Measurements from ENCODE around the gene COL9A3. TPM values are rescaled to one million over a fixed set of nuclear protein-coding genes. Genes with fewer than 3 reads are reported as not detected.

COL9A3 gene
- polyA plus RNA-seq, 1 donor from 2014 or later: 3.1 TPM

DNA sequence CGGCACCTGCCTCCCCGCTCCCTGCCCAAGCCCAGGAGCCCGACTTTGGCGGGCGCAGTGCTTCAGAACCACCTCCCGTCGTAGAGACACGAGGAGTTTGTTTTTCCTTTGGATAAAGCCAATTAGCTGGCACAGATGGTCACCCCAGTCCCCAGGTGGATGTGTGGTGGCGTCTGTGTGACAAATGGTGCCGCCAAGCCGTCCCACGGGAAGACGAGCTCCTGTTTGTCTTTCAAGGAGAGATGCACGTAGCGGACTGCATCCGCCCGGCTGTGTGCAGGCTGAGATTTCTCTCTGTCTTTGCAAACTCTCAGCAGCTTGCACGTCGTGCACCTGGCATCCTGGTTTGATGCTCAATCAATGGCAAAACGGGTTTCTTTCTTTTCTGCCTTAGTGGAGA is 36.6 kb upstream of the COL9A3 start:
- Histone ChIP-seq H3K9me2 (ENCODE audit: insufficient read depth, low read length) (no peaks in the 10 kb centered on the region), H2AFZ (ENCODE audit: low read depth, low read length) (no peak overlapping the region), H3K9me3 (ENCODE audit: low read length) (no peaks in the 10 kb centered on the region), H3K79me2 (replicated peaks; ENCODE audit: insufficient read depth, low read length) (no peaks in the 10 kb centered on the region), H3K4me3 (ENCODE audit: low read length) (no peak overlapping the region), H3K4me2 (ENCODE audit: low read length) (no peak overlapping the region), H3K9ac (ENCODE audit: low read length) (no peak overlapping the region), H3F3A (ENCODE audit: insufficient read depth, low read length, poor library complexity, severe bottlenecking) (no peaks in the 10 kb centered on the region), H3K27me3 (ENCODE audit: insufficient read depth, low read depth, low read length) (no peaks in the 10 kb centered on the region), H3K27ac (ENCODE audit: low read length) (no peak overlapping the region), H3K36me3 (ENCODE audit: insufficient read depth, low read length) (no peaks in the 10 kb centered on the region), H4K20me1 (ENCODE audit: insufficient read depth) (no peaks in the 10 kb centered on the region)
- TF ChIP-seq TAF1 (IDR thresholded peaks at IDR 0.05; ENCODE audit: low read depth) (no peak), MXI1 (conservative IDR thresholded peaks at IDR 0.05; ENCODE audit: poor library complexity, severe bottlenecking) (no peak), EP300 (conservative IDR thresholded peaks at IDR 0.05; ENCODE audit: poor library complexity, severe bottlenecking) (no peak), SMC3 (conservative IDR thresholded peaks at IDR 0.05; ENCODE audit: poor library complexity) (no peak), EZH2 (IDR thresholded peaks at IDR 0.05; ENCODE audit: borderline replicate concordance, insufficient read depth, low read length, poor library complexity, severe bottlenecking) (no peak), POLR2AphosphoS5 (IDR thresholded peaks at IDR 0.05) (no peak)

DNA sequence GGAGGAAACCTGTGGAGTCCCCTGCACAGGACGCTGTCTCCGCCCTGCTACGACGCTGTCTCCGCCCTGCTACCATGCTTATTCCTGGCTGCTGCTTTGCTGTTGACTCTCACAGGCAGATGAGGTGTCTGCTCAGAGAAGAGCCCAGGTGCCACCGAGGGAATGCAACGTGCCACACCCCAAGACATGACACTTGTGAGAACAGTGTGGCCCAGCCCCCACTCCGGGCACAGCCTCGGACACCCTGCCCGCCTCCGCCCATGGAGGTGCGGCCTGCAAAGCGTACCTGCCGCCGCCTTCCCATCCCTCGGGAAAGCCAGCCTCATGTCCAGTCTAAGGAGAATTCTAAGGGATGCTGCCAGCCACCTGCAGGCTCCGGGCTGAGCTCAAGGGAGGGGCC is 36.2 kb upstream of the COL9A3 start:
- Histone ChIP-seq H3K27ac (ENCODE audit: low read length) (no peak overlapping the region), H3K4me2 (ENCODE audit: low read length) (no peak overlapping the region), H3F3A (ENCODE audit: insufficient read depth, low read length, poor library complexity, severe bottlenecking) (no peaks in the 10 kb centered on the region), H3K79me2 (replicated peaks; ENCODE audit: insufficient read depth, low read length) (no peaks in the 10 kb centered on the region), H3K9me3 (ENCODE audit: low read length) (no peaks in the 10 kb centered on the region), H3K36me3 (ENCODE audit: insufficient read depth, low read length) (no peaks in the 10 kb centered on the region), H3K4me3 (ENCODE audit: low read length) (no peak overlapping the region), H3K9ac (ENCODE audit: low read length) (no peak overlapping the region), H4K20me1 (ENCODE audit: insufficient read depth) (no peaks in the 10 kb centered on the region), H3K9me2 (ENCODE audit: insufficient read depth, low read length) (no peaks in the 10 kb centered on the region), H2AFZ (ENCODE audit: low read depth, low read length) (no peak overlapping the region), H3K27me3 (ENCODE audit: insufficient read depth, low read depth, low read length) (no peaks in the 10 kb centered on the region)
- TF ChIP-seq CTCF (IDR thresholded peaks at IDR 0.05; ENCODE audit: poor library complexity, severe bottlenecking): no peak
- TF ChIP-seq, protein P1, sequence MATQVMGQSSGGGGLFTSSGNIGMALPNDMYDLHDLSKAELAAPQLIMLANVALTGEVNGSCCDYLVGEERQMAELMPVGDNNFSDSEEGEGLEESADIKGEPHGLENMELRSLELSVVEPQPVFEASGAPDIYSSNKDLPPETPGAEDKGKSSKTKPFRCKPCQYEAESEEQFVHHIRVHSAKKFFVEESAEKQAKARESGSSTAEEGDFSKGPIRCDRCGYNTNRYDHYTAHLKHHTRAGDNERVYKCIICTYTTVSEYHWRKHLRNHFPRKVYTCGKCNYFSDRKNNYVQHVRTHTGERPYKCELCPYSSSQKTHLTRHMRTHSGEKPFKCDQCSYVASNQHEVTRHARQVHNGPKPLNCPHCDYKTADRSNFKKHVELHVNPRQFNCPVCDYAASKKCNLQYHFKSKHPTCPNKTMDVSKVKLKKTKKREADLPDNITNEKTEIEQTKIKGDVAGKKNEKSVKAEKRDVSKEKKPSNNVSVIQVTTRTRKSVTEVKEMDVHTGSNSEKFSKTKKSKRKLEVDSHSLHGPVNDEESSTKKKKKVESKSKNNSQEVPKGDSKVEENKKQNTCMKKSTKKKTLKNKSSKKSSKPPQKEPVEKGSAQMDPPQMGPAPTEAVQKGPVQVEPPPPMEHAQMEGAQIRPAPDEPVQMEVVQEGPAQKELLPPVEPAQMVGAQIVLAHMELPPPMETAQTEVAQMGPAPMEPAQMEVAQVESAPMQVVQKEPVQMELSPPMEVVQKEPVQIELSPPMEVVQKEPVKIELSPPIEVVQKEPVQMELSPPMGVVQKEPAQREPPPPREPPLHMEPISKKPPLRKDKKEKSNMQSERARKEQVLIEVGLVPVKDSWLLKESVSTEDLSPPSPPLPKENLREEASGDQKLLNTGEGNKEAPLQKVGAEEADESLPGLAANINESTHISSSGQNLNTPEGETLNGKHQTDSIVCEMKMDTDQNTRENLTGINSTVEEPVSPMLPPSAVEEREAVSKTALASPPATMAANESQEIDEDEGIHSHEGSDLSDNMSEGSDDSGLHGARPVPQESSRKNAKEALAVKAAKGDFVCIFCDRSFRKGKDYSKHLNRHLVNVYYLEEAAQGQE (IDR thresholded peaks at IDR 0.05; ENCODE audit: borderline replicate concordance): no peak
- no peak for TF ChIP-seq TAF1 (IDR thresholded peaks at IDR 0.05; ENCODE audit: low read depth)
- TF ChIP-seq POLR2AphosphoS5 (IDR thresholded peaks at IDR 0.05): no peak
- no peak for TF ChIP-seq MXI1 (conservative IDR thresholded peaks at IDR 0.05; ENCODE audit: poor library complexity, severe bottlenecking)
- no peak for TF ChIP-seq EZH2 (IDR thresholded peaks at IDR 0.05; ENCODE audit: borderline replicate concordance, insufficient read depth, low read length, poor library complexity, severe bottlenecking)
- TF ChIP-seq RAD21 (conservative IDR thresholded peaks at IDR 0.05): no peak
- no peak for TF ChIP-seq SMC3 (conservative IDR thresholded peaks at IDR 0.05; ENCODE audit: poor library complexity)
- TF ChIP-seq EP300 (conservative IDR thresholded peaks at IDR 0.05; ENCODE audit: poor library complexity, severe bottlenecking): no peak

All from neural cell (in vitro differentiated cells).